Breast epithelium (tissue), 3 donors: ENCODE measurements around the gene ZNF407.

Source experiments
- CTCF ChIP-seq, 3 donors: fragments of 450-650 bp; IDR thresholded peaks; one replicate each; pipeline ENCODE4 v1.5.1; 2016 to 2017; ENCODE audit warnings: antibody characterized with exemption in 3 of 3, mild to moderate bottlenecking in 3 of 3, moderate library complexity in 3 of 3
- POLR2AphosphoS5 ChIP-seq, 3 donors: sonication (generic); formaldehyde crosslinking; IDR thresholded peaks; one replicate each; pipeline ENCODE4 v1.6.1; 2017; ENCODE audit warnings: antibody characterized with exemption in 3 of 3

GRCh38 chr18:75090336-75090735 lies 492.7 kb downstream of the ZNF407 start:
- TF ChIP-seq CTCF (IDR thresholded peaks at IDR 0.05) (no peak), POLR2AphosphoS5 (IDR thresholded peaks at IDR 0.05) (no peak)
